Right cardiac atrium (tissue), 5 donors: ENCODE measurements around the gene CTRB1. TPM values are rescaled to one million over a fixed set of nuclear protein-coding genes. Genes with fewer than 3 reads are reported as not detected.

ENCODE experiments used
- ATAC-seq, 2 donors: fragments of 200-7000 bp; cut with Tn5 transposase; one replicate each; pipeline versions ENCODE4 v1.8.0 to v1.9.1; 2020; ENCODE audit warnings: moderate library complexity in 2 of 2, mild to moderate bottlenecking in 1 of 2
- DNase-seq, 3 donors: peaks; one replicate each; pipeline ENCODE4 v3.0.0-alpha.2; 2020
- H3K27ac ChIP-seq: one replicate; pipeline ENCODE4 v1.5.1; 2013; ENCODE audit warnings: mild to moderate bottlenecking, low read length, control low read depth, moderate library complexity
- H3K27me3 ChIP-seq: one replicate; pipeline ENCODE4 v1.6.1; 2013; ENCODE audit not compliant: control insufficient read depth, insufficient read depth
- H3K4me1 ChIP-seq: one replicate; pipeline ENCODE4 v1.6.1; 2013; ENCODE audit warnings: low read length; ENCODE audit not compliant: control insufficient read depth, insufficient read depth
- H3K4me3 ChIP-seq: one replicate; pipeline ENCODE4 v1.5.1; 2013; ENCODE audit warnings: low read length, control low read depth
- H3K9me3 ChIP-seq: one replicate; pipeline ENCODE4 v1.6.1; 2013; ENCODE audit warnings: low read length; ENCODE audit not compliant: control insufficient read depth
- WGBS: extraction: QIAGEN DNeasy Blood & Tissue Kit; methylation state at CpG from one replicate; pipeline ENCODE4 v1.1.7; 2013; 5-methylcytosine and 5-hydroxymethylcytosine counted together
- intact Hi-C, 4 donors: fragments of 100-400 bp; cut with DNase I; formaldehyde crosslinking; loops; one replicate each; pipeline versions ENCODE4 v1.11.0 to v1.14.0; 2022 to 2023
- polyA plus RNA-seq: library from polyadenylated mRNA; stranded (reverse); fragments of 200-250 nt; gene quantifications from one replicate; pipeline ENCODE4 v1.2.3, GENCODE V29; 2013
- total RNA-seq, 4 donors: library from RNA; stranded (reverse); fragmentation: NEBNext Ultra II Directional; extraction: Animal tissue kit (Norgen Biotek cat#: 25700); gene quantifications; one replicate each; pipeline ENCODE4 v1.2.1, GENCODE V29; 2021
- donor health status: healthy with polysubstance abuse.
- donor health status: DM: no; HTN: yes; CAD: no.
- donor health status: DM: no; HTN: no; CAD: no.
- donor health status: DM: no; HTN: yes; CAD: no; lungs with severe emphysema.
- donor health status: DM: yes; HTN: yes; CAD: no.

Gene CTRB1
- total and polyA plus RNA-seq, 5 donors: 0.27 to 0.62 TPM; not detected in 3

DNA sequence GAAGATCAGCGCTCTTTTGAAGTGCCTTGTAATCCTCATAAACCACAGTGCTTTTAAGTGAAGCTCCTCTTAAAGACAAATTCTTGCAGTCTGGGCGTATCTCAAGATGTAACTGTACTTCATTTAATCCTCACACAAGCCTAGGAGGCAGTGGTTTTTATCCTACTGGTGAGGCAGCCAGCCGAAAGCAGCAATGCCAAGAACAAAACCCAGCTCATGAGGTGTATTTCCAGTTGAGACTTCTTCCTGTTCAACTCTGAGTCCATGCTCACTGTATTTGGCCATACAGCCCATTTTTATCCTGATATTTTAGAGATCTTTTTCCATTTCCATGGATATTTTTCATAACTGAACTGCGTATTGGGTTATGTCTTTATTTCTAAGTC is 25.5 kb upstream of the CTRB1 start:
- DNase-seq: no peak
- H3K27me3 ChIP-seq: no peaks in the 10 kb centered on the region
- no peaks in the 10 kb centered on the region for H3K4me1 ChIP-seq
- ATAC-seq: no peak
- WGBS: 93% methylated on average over 4 of the region's 4 CpGs
- no peak overlapping the region for H3K4me3 ChIP-seq
- intact Hi-C loops: no loop called here
- no peak overlapping the region for H3K27ac ChIP-seq
- H3K9me3 ChIP-seq: no peaks in the 10 kb centered on the region

DNA sequence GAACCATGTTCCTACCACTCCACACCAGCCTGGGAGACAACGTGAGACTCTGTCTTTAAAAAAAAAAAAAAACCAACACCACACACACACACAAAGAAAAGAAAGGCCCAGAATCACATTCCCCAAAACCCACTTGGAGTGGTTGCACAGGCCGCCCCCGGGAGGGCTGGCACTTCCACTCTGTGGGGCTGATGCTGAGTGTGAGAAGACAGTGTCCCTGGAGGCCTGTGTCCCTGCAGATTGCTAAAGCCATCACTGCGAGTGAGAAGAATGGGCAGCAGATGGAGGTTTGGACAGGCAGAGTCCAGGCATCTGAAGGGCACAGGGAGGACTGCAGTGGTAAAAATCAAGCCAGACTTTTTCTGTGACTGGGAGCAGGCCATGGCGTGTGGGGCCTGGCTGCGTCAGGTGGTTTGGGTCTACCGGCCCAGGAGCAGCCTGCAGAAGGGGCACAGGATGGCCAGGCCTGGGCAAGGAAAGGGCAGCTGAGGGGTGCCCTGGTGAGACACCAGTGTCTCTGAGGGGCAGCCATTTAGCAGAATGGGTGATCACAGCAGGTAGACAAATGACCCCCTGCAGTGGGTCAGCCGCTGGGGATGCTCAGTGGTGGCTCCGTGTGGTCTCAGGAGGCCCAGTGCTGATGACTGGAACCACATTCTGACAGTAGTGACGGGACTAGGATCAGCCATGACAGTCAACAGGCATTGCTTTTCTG is 24.9 kb upstream of the CTRB1 start:
- DNase-seq (no peak), ATAC-seq (no peak)
- 80% methylated on average over 10 of the region's 10 CpGs for WGBS
- intact Hi-C loops: no loop called here
- Histone ChIP-seq H3K4me3 (no peak overlapping the region), H3K27me3 (no peaks in the 10 kb centered on the region), H3K27ac (no peak overlapping the region), H3K4me1 (no peaks in the 10 kb centered on the region), H3K9me3 (no peaks in the 10 kb centered on the region)

GRCh38 chr16:75195811-75196790 is 22.7 kb upstream of the CTRB1 start:
- H3K27ac ChIP-seq: no peak overlapping the region
- no peak for ATAC-seq
- no peak for DNase-seq
- H3K4me1 ChIP-seq: no peaks in the 10 kb centered on the region
- no peak overlapping the region for H3K4me3 ChIP-seq
- intact Hi-C loops: no loop called here
- H3K27me3 ChIP-seq: no peaks in the 10 kb centered on the region
- H3K9me3 ChIP-seq: no peaks in the 10 kb centered on the region
- 82% methylated on average over 24 of the region's 24 CpGs for WGBS

DNA sequence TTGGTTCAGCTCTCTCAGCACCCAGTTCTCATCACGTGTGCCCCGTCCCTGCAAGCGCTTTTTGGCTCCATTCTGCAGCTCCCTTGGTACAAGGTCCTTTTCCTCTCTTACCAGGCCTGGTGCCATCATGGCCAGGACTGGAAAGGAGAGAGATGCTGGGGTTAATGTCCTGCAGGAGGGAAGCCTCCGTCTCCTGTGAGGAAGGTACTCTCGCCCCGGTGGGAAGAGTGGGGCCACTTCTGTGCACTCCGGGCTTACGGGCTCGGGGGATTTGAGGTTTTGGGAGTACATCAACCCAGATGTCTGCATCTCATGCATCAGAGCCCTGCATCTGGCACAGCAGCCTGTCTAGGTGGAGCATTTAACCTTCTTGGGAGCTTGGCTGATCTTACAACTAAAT is 22.0 kb upstream of the CTRB1 start:
- H3K27me3 ChIP-seq: no peaks in the 10 kb centered on the region
- intact Hi-C loops: no loop called here
- no peak overlapping the region for H3K4me3 ChIP-seq
- no peaks in the 10 kb centered on the region for H3K9me3 ChIP-seq
- DNase-seq: no peak
- WGBS: 71% methylated on average over 9 of the region's 9 CpGs
- ATAC-seq: no peak
- no peak overlapping the region for H3K27ac ChIP-seq
- H3K4me1 ChIP-seq: no peaks in the 10 kb centered on the region

GRCh38 chr16:75197522-75198134 is 21.2 kb upstream of the CTRB1 start:
- 52% methylated on average over 14 of the region's 14 CpGs for WGBS
- no peak overlapping the region for H3K27ac ChIP-seq
- no peaks in the 10 kb centered on the region for H3K4me1 ChIP-seq
- no peaks in the 10 kb centered on the region for H3K27me3 ChIP-seq
- ATAC-seq (no peak), DNase-seq (no peak)
- no peak overlapping the region for H3K4me3 ChIP-seq
- H3K9me3 ChIP-seq: no peaks in the 10 kb centered on the region
- intact Hi-C loops: loop anchor here in 2 of 4 donors (2.0 kb wide), 1 partner anchor 205 kb away; no protein-coding TSS in a partner anchor

- WGBS: 18% methylated on average over 18 of the region's 18 CpGs
- no peak for DNase-seq
- Histone ChIP-seq H3K4me3 (no peak overlapping the region), H3K9me3 (no peaks in the 10 kb centered on the region), H3K4me1 (no peaks in the 10 kb centered on the region), H3K27me3 (no peaks in the 10 kb centered on the region), H3K27ac (no peak overlapping the region)
- no peak for ATAC-seq
- intact Hi-C loops: loop anchor here in 2 of 4 donors (2.0 kb wide), 1 partner anchor 205 kb away; no protein-coding TSS in a partner anchor
Measured at GRCh38 chr16:75198135-75198600, 20.6 kb upstream of the CTRB1 start.

DNA sequence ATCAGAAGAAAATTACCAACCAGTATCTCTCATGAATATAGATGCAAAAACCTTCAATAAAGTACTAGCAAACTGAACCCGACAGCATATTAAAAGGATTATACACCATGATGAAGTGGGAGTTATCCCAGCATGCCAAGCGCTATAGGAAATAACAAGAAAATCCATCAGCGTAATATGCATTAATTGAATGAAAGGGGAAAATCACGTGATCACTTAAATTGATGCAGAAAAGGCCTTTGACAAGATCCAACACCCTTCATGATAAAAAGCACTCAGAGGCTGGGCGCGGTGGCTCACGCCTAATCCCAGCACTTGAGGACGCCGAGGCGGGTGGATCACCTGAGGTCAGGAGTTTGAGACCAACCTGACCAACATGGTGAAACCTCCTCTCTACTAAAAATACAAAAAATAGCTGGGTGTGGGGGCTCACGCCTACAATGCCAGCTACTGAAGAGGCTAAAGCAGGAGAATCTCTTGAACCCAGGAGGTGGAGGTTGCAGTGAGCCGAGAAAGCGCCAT is 16.7 kb upstream of the CTRB1 start:
- Histone ChIP-seq H3K9me3 (no peaks in the 10 kb centered on the region), H3K27ac (no peak overlapping the region), H3K27me3 (no peaks in the 10 kb centered on the region), H3K4me1 (no peaks in the 10 kb centered on the region), H3K4me3 (no peak overlapping the region)
- intact Hi-C loops: loop anchor here in 2 of 4 donors (2.0 to 10.0 kb wide), 2 partner anchors 19 to 183 kb away; no protein-coding TSS in a partner anchor
- DNase-seq (peak in 1 of 3 donors; percentile 9), ATAC-seq (no peak)
- 92% methylated on average over 13 of the region's 13 CpGs for WGBS

- H3K27ac ChIP-seq: no peak overlapping the region
Measured at GRCh38 chr16:75203096-75203495, 15.7 kb upstream of the CTRB1 start.

DNA sequence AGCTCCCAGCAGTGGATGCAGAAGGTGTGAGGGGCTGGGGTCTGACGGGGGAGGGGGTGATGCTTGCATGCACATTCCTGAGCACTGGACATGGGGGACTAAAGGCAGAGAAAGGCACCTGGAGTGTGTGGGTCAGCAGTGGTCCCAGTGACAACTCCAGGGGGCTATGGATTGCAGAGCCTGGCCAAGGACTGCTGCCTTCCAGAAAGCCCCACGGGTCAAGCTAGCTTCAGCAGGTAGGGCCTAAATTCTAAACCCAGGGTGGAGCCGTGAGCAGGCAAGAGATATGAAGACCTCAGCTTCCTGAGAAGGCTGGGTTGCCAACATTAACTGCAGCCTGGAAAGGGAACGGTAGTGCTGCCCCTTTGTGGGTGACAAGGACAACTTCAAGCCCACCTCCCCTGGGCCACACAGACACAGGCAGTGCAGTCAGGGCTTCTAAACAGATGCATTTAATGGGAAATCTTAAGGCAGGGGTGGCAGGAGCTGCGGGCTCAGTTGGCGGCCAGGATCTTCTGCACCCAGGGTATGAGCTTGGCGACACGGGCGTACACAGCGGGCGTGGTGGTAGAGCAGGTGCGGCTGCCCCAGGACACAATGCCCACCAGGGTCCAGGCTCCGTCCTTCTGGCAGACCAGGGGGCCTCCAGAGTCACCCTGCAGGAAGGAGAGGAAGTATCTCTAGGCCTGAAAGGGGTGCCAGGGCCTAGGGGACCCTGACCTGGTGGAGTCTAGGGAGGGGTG is 14.9 kb upstream of the CTRB1 start:
- H3K9me3 ChIP-seq: no peaks in the 10 kb centered on the region
- H3K27me3 ChIP-seq: no peaks in the 10 kb centered on the region
- WGBS: 78% methylated on average over 13 of the region's 13 CpGs
- ATAC-seq (no peak), DNase-seq (peak in 1 of 3 donors; percentile 42)
- intact Hi-C loops: loop anchor here in 2 of 4 donors (2.0 to 10.0 kb wide), 2 partner anchors 17 to 181 kb away; no protein-coding TSS in a partner anchor
- no peak overlapping the region for H3K27ac ChIP-seq
- H3K4me3 ChIP-seq: no peak overlapping the region
- no peaks in the 10 kb centered on the region for H3K4me1 ChIP-seq

More at GRCh38 chr16:75203096-75203495, 15.7 kb upstream of the CTRB1 start:
- no peaks in the 10 kb centered on the region for H3K4me1 ChIP-seq
- WGBS: 86% methylated on average over 12 of the region's 12 CpGs
- no peaks in the 10 kb centered on the region for H3K27me3 ChIP-seq
- DNase-seq (peak in 1 of 3 donors; percentile 12), ATAC-seq (no peak)
- no peaks in the 10 kb centered on the region for H3K9me3 ChIP-seq
- intact Hi-C loops: loop anchor here in 2 of 4 donors (2.0 to 10.0 kb wide), 2 partner anchors 18 to 182 kb away; no protein-coding TSS in a partner anchor
- H3K4me3 ChIP-seq: no peak overlapping the region

- intact Hi-C loops: loop anchor here in 1 of 4 donors (10.0 kb wide), 1 partner anchor 180 kb away; no protein-coding TSS in a partner anchor
- Histone ChIP-seq H3K27me3 (no peaks in the 10 kb centered on the region), H3K9me3 (no peaks in the 10 kb centered on the region), H3K4me1 (no peaks in the 10 kb centered on the region), H3K4me3 (no peak overlapping the region), H3K27ac (no peak overlapping the region)
- ATAC-seq (peak in 1 of 2 donors; percentile 12), DNase-seq (no peak)
- WGBS: 94% methylated on average over 6 of the region's 6 CpGs
Measured at GRCh38 chr16:75204410-75204758, 14.4 kb upstream of the CTRB1 start.
